ENCODE measurements around the gene FAM234B.

DNA sequence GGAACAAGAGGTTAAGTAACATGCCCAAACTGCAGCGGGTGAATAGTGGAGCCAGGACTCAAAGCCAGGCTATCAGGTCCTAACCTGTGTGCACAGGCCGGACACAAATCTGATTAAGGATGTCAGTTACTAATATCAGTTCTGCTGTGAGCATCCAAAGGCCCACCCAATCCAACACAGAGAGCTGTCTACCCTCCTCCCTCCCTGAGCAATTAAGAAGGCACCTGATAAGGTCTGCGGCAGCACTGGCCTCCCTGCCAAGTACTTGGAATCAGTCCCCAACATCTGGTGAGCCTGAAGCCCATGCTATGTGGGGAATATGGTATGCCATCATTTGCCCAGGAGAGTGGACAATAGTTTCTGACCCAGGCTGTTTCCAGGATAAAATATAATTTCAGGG, 48.0 kb upstream of the FAM234B start:
- TF ChIP-seq POLR2A (IDR thresholded peaks at IDR 0.05; ENCODE audit: low read length) (peak; percentile 6), GATA1 (IDR thresholded peaks at IDR 0.05; ENCODE audit: low read depth, low read length) (peak; percentile 89)
